K562 (cell line): ENCODE results near the gene INVS. TPM values are rescaled to one million over a fixed set of nuclear protein-coding genes. Genes with fewer than 3 reads are reported as not detected.

Experiments used
- ATAC-seq: fragments of 200-7000 bp; cut with Tn5 transposase; 3 replicates; pipeline ENCODE4 v1.9.1; 2020; ENCODE audit warnings: moderate library complexity
- BruUV-seq: library from RNA; stranded (reverse); fragments of 400-500 nt; replicated peaks from 2 replicates; lab custom pipeline; 2021; lab: Mats Ljungman, UMichigan
- CTCF ChIA-PET: fragments of 300-600 bp; formaldehyde crosslinking; extraction: SDS; loops from one replicate; lab custom pipeline; 2021; ENCODE audit warnings: low intra/inter-chr PET ratio; lab: Yijun Ruan, JAX
- POLR2A ChIA-PET: fragments of 300-600, 350-650 bp; sonication (Branson Sonifier 250); formaldehyde crosslinking; extraction: SDS; loops from one replicate; lab custom pipeline; 2021; ENCODE audit warnings: antibody characterized with exemption, inconsistent platforms; lab: Yijun Ruan, JAX
- DNase-seq, 4 experiments: peaks; one replicate each; pipeline versions ENCODE4 v3.0.0 to v3.0.0-alpha.2; 2011 to 2018; ENCODE audit warnings: low spot score in 3 of 4, mixed read lengths in 3 of 4; ENCODE audit errors: extremely low read depth in 1 of 4
- FAIRE-seq: peaks from 2 replicates; lab custom pipeline; 2011; peaks lifted over from hg19 to GRCh38; lab: Jason Lieb, UNC
- H2AFZ ChIP-seq: 2 replicates; pipeline ENCODE4 v1.6.0; 2011; ENCODE audit warnings: low read depth, low read length, control low read depth, inconsistent platforms
- H3K27ac ChIP-seq: fragments of 200-600 bp; 3 replicates; pipeline ENCODE4 v1.8.0; 2011; ENCODE audit warnings: low read depth, mild to moderate bottlenecking, control low read depth, inconsistent platforms, low read length, moderate library complexity, mixed read lengths; ENCODE audit errors: extremely low read depth
- H3K27me3 ChIP-seq, 2 experiments: fragments of 300-600 bp in 1 of 2; 2 replicates in 1 of 2; 3 replicates in 1 of 2; pipeline versions ENCODE4 v1.6.0 to v1.8.0; 2011; ENCODE audit warnings: inconsistent platforms in 2 of 2, low read length in 2 of 2, mild to moderate bottlenecking in 1 of 2, mixed read lengths in 1 of 2, moderate library complexity in 1 of 2; ENCODE audit not compliant: control insufficient read depth in 2 of 2, insufficient read depth in 2 of 2
- H3K36me3 ChIP-seq: fragments of 300-600 bp; 3 replicates; pipeline ENCODE4 v1.8.0; 2011; ENCODE audit warnings: mild to moderate bottlenecking, low read length, inconsistent platforms; ENCODE audit not compliant: control insufficient read depth, insufficient read depth
- H3K4me1 ChIP-seq, 2 experiments: fragments of 200-600 bp in 1 of 2; replicated peaks in 1 of 2; 2 replicates in 1 of 2; 3 replicates in 1 of 2; pipeline versions ENCODE4 v1.5.1 to v1.8.0; 2011; ENCODE audit warnings: inconsistent platforms in 2 of 2, low read length in 2 of 2, mild to moderate bottlenecking in 1 of 2, mixed read lengths in 1 of 2, moderate library complexity in 1 of 2; ENCODE audit not compliant: control insufficient read depth in 2 of 2, insufficient read depth in 2 of 2
- H3K4me2 ChIP-seq: 2 replicates; pipeline ENCODE4 v1.6.1; 2011; ENCODE audit warnings: low read length, control low read depth, inconsistent platforms, mixed read lengths; ENCODE audit not compliant: insufficient read depth
- H3K4me3 ChIP-seq: fragments of 200-600 bp; sonication (generic), shearing (Covaris generic); 2 replicates; pipeline ENCODE4 v1.5.1; 2016; ENCODE audit warnings: control low read depth, inconsistent platforms
- H3K79me2 ChIP-seq: fragments of 200-600 bp; 3 replicates; pipeline ENCODE4 v1.8.0; 2011; ENCODE audit warnings: low read length, inconsistent platforms; ENCODE audit not compliant: control insufficient read depth, insufficient read depth
- H3K9ac ChIP-seq, 2 experiments: 2 replicates each; pipeline versions ENCODE4 v1.6.0 to v1.6.1; 2011; ENCODE audit warnings: low read depth in 2 of 2, low read length in 2 of 2, control low read depth in 1 of 2, inconsistent platforms in 1 of 2, mild to moderate bottlenecking in 1 of 2, mixed read lengths in 1 of 2; ENCODE audit not compliant: insufficient read depth in 1 of 2
- H3K9me1 ChIP-seq: one replicate; pipeline ENCODE4 v1.6.0; 2011; ENCODE audit warnings: inconsistent platforms, mild to moderate bottlenecking, low read length, moderate library complexity; ENCODE audit not compliant: control insufficient read depth, insufficient read depth
- H3K9me3 ChIP-seq: replicated peaks from 2 replicates; pipeline ENCODE4 v1.5.1; 2011; ENCODE audit warnings: low read depth, low read length, inconsistent platforms; ENCODE audit not compliant: control insufficient read depth, insufficient read depth
- H4K20me1 ChIP-seq: replicated peaks from 2 replicates; pipeline ENCODE4 v1.6.1; 2011; ENCODE audit warnings: low read length, inconsistent platforms, mixed read lengths; ENCODE audit not compliant: control insufficient read depth, insufficient read depth
- CTCFL ChIP-seq: IDR thresholded peaks from 2 replicates; pipeline ENCODE4 v1.6.1; 2011; ENCODE audit warnings: borderline replicate concordance, low read depth, mild to moderate bottlenecking, moderate library complexity, low read length; ENCODE audit not compliant: insufficient read depth, poor library complexity, severe bottlenecking
- E2F6 ChIP-seq, 2 experiments: IDR thresholded peaks; 2 replicates each; pipeline ENCODE4 v1.6.1; 2011; ENCODE audit warnings: borderline replicate concordance in 1 of 2, control low read depth in 1 of 2, low read depth in 1 of 2, low read length in 1 of 2, mild to moderate bottlenecking in 1 of 2, mixed read lengths in 1 of 2, moderate library complexity in 1 of 2; ENCODE audit not compliant: insufficient read depth in 1 of 2, insufficient read length in 1 of 2, poor library complexity in 1 of 2, severe bottlenecking in 1 of 2; ENCODE audit errors: extremely low read depth in 1 of 2
- FOXP4 ChIP-seq: sonication (generic); formaldehyde crosslinking; IDR thresholded peaks from 2 replicates; pipeline ENCODE4 v1.8.0; 2022; ENCODE audit warnings: mild to moderate bottlenecking, missing genetic modification reagents, borderline replicate concordance
- HDGF ChIP-seq: fragments of 450-650 bp; IDR thresholded peaks from 2 replicates; pipeline ENCODE4 v1.6.1; 2016
- NCOA6 ChIP-seq: fragments of 450-650 bp; IDR thresholded peaks from 2 replicates; pipeline ENCODE4 v1.6.1; 2017; ENCODE audit warnings: mild to moderate bottlenecking
- NFE2L1 ChIP-seq: fragments of 450-650 bp; IDR thresholded peaks from 2 replicates; pipeline ENCODE4 v1.6.1; 2016; ENCODE audit warnings: missing genetic modification characterization, low read depth, mild to moderate bottlenecking, missing compliant biosample characterization, moderate library complexity, borderline replicate concordance
- NFRKB ChIP-seq: fragments of 450-650 bp; IDR thresholded peaks from 2 replicates; pipeline ENCODE4 v1.6.1; 2016; ENCODE audit warnings: low read depth
- PHB ChIP-seq: fragments of 250-450 bp; sonication (Bioruptor Pico); IDR thresholded peaks from 2 replicates; pipeline ENCODE4 v1.5.0; 2021
- PKNOX1 ChIP-seq: fragments of 450-650 bp; IDR thresholded peaks from 2 replicates; pipeline ENCODE4 v1.6.1; 2016
- PML ChIP-seq: IDR thresholded peaks from 2 replicates; pipeline ENCODE4 v1.6.1; 2012; ENCODE audit warnings: low read length, inconsistent platforms
- RHOXF2B ChIP-seq: fragments of 250-450 bp; sonication (Bioruptor Pico); conservative IDR thresholded peaks from 2 replicates; pipeline ENCODE4 v1.5.1; 2021
- SIN3B ChIP-seq: fragments of 450-650 bp; IDR thresholded peaks from 2 replicates; pipeline ENCODE4 v1.6.1; 2017; ENCODE audit warnings: low read depth, mild to moderate bottlenecking, moderate library complexity
- TGIF2 ChIP-seq: sonication (generic); formaldehyde crosslinking; IDR thresholded peaks from 2 replicates; pipeline ENCODE4 v1.8.1; 2022; ENCODE audit warnings: mild to moderate bottlenecking, missing genetic modification reagents, moderate library complexity
- ZNF274 ChIP-seq: IDR thresholded peaks from 2 replicates; pipeline ENCODE4 v1.6.1; 2011; ENCODE audit warnings: low read depth, mild to moderate bottlenecking, low read length, moderate library complexity, borderline replicate concordance
- ZNF354B ChIP-seq: fragments of 250-450 bp; sonication (Bioruptor Pico); IDR thresholded peaks from 2 replicates; pipeline ENCODE4 v1.4.0; 2020
- WGBS: fragments of 100-300 bp; shearing (Covaris generic); methylation state at CpG from one replicate; pipeline ENCODE4 v1.1.6; 2016; ENCODE audit warnings: low coverage, mixed read lengths; ENCODE audit not compliant: insufficient coverage; ENCODE audit errors: missing lambda C conversion rate; 5-methylcytosine and 5-hydroxymethylcytosine counted together
- in situ Hi-C: fragments of 300-500 bp; cut with MboI; formaldehyde crosslinking; loops from 4 replicates; pipeline ENCODE4 v1.15.0; 2018; ENCODE audit warnings: inconsistent platforms, mixed read lengths
- intact Hi-C: fragments of 100-400 bp; cut with micrococcal nuclease; formaldehyde crosslinking; loops from 2 replicates; pipeline ENCODE4 v1.14.2; 2022
- polyA plus RNA-seq, 8 experiments: library from polyadenylated mRNA; depleted of rRNA in 4 of 8; stranded (reverse) in 5 of 8; unstranded in 3 of 8; fragments of >200 nt; fragmentation: Nextera tagmentation in 2 of 8; fragmentation: Illumina TruSeq in 1 of 8; extraction: Ambion mirVana in 2 of 8; extraction: Trizol in 1 of 8; gene quantifications; 2 replicates each; pipeline versions ENCODE4 v1.2.1 to v1.2.3, GENCODE V29; 2011 to 2014; ENCODE audit warnings: inconsistent platforms in 1 of 8, missing spikeins in 1 of 8
- total RNA-seq, 7 experiments: library from RNA; depleted of rRNA in 6 of 7; stranded (reverse); fragments of >200 nt in 6 of 7; fragmentation: Illumina TruSeq in 2 of 7; extraction: Trizol in 2 of 7; gene quantifications; 2 replicates each; pipeline versions ENCODE4 v1.2.1 to v1.2.3, GENCODE V29; 2011 to 2021; ENCODE audit warnings: low replicate concordance in 1 of 7

Gene INVS
- total and polyA plus RNA-seq, 9 of the 15 experiments (the other 6 are each of a cell fraction or from before 2014, with no cell fraction given): 0.77 to 18.5 (median 10.0) TPM

- TF ChIP-seq PKNOX1: no peak
- no peak for TF ChIP-seq PML
- no peak for TF ChIP-seq E2F6 (IDR thresholded peaks at IDR 0.05; ENCODE audit: borderline replicate concordance in 1 of 2, extremely low read depth in 1 of 2, insufficient read depth in 1 of 2, insufficient read length in 1 of 2, low read depth in 1 of 2, low read length in 1 of 2, poor library complexity in 1 of 2, severe bottlenecking in 1 of 2)
These were observed 168.2 kb downstream of the INVS start (continued) for GRCh38 chr9:100267211-100267610.

- H3K4me2 ChIP-seq: no peak overlapping the region
- no peak overlapping the region for H3K27ac ChIP-seq
- DNase-seq (no peak), ATAC-seq (no peak), FAIRE-seq (no peak)
- in situ Hi-C loops (no loop called here), intact Hi-C loops (no loop called here)
- H3K9me1 ChIP-seq: no peaks in the 10 kb centered on the region
- H3K27me3 ChIP-seq: no peaks in the 10 kb centered on the region
- no TSS peak for BruUV-seq
- no peaks in the 10 kb centered on the region for H4K20me1 ChIP-seq
- H3K79me2 ChIP-seq: no peaks in the 10 kb centered on the region
- H2AFZ ChIP-seq: no peak overlapping the region
- peaks cover 15% of the 10 kb centered on the region; the same call in 1 of the 3 replicates for H3K36me3 ChIP-seq
- CTCF ChIA-PET: no interaction called here
- H3K9me3 ChIP-seq: no peaks in the 10 kb centered on the region
- no peak overlapping the region for H3K9ac ChIP-seq
- POLR2A ChIA-PET: no interaction called here
- no peak overlapping the region for H3K4me3 ChIP-seq
- H3K4me1 ChIP-seq: no peaks in the 10 kb centered on the region
- WGBS: 75% methylated on average over 4 of the region's 4 CpGs
- no peak for TF ChIP-seq ZNF274
- TF ChIP-seq HDGF: no peak
- TF ChIP-seq NCOA6: no peak
- TF ChIP-seq SIN3B: no peak
- TF ChIP-seq RHOXF2B (CRISPR knock-in tag): no peak
- no peak for TF ChIP-seq ZNF354B
- TF ChIP-seq CTCFL: no peak
- TF ChIP-seq PHB (CRISPR knock-in tag): no peak
- no peak for TF ChIP-seq NFE2L1 (tag)
- no peak for TF ChIP-seq NFRKB
- TF ChIP-seq TGIF2: no peak
- no peak for TF ChIP-seq FOXP4 (CRISPR knock-in tag)
These were observed 169.2 kb downstream of the INVS start for GRCh38 chr9:100268271-100268670.
